Endothelial cell of umbilical vein (primary cell): ENCODE results near the gene FEM1C. TPM values are rescaled to one million over a fixed set of nuclear protein-coding genes. Genes with fewer than 3 reads are reported as not detected.

Source experiments
- Bru-seq: library from RNA; stranded (reverse); fragments of 400-500 nt; gene quantifications from one replicate; lab custom pipeline; 2021; lab: Mats Ljungman, UMichigan
- BruChase-seq, 2 experiments: library from RNA; stranded (reverse); fragments of 400-500 nt; gene quantifications; one replicate each; lab custom pipeline; 2021; lab: Mats Ljungman, UMichigan
- BruUV-seq: library from RNA; stranded (reverse); fragments of 400-500 nt; replicated peaks from 2 replicates; lab custom pipeline; 2021; lab: Mats Ljungman, UMichigan
- CTCF ChIA-PET: fragments of 300-600, 350-600 bp; sonication (Branson Sonifier 250); formaldehyde crosslinking; loops from one replicate; lab custom pipeline; 2021; ENCODE audit warnings: antibody characterized with exemption, inconsistent platforms; lab: Charles Lee
- POLR2A ChIA-PET: fragments of 300-600, 350-600 bp; sonication (Branson Sonifier 250); formaldehyde crosslinking; loops from one replicate; lab custom pipeline; 2021; ENCODE audit warnings: antibody characterized with exemption, inconsistent platforms; lab: Charles Lee
- DNase-seq: peaks from one replicate; pipeline ENCODE4 v3.0.0-alpha.2; 2011; ENCODE audit warnings: low read depth, low spot score
- FAIRE-seq: peaks from 2 replicates; lab custom pipeline; 2011; peaks lifted over from hg19 to GRCh38; lab: Jason Lieb, UNC
- H2AFZ ChIP-seq: 2 replicates; pipeline ENCODE4 v1.6.0; 2012; ENCODE audit warnings: low read depth, low read length, control low read depth, inconsistent platforms
- H3K27ac ChIP-seq: 2 replicates; pipeline ENCODE4 v1.5.1; 2011; ENCODE audit warnings: low read depth, mild to moderate bottlenecking, control low read depth, low read length, moderate library complexity; ENCODE audit not compliant: insufficient read depth
- H3K27me3 ChIP-seq, 2 experiments: 2 replicates each; pipeline versions ENCODE4 v1.6.0 to v1.6.1; 2011; ENCODE audit warnings: low read length in 2 of 2, mixed read lengths in 1 of 2; ENCODE audit not compliant: control insufficient read depth in 2 of 2, insufficient read depth in 2 of 2
- H3K36me3 ChIP-seq, 2 experiments: 2 replicates in 1 of 2; 3 replicates in 1 of 2; pipeline ENCODE4 v1.5.1; 2011; ENCODE audit warnings: low read length in 2 of 2, mild to moderate bottlenecking in 1 of 2, moderate library complexity in 1 of 2; ENCODE audit not compliant: control insufficient read depth in 2 of 2, insufficient read depth in 2 of 2; ENCODE audit errors: extremely low read depth in 1 of 2
- H3K4me1 ChIP-seq: 3 replicates; pipeline ENCODE4 v1.5.1; 2011; ENCODE audit warnings: mild to moderate bottlenecking, low read length; ENCODE audit not compliant: control insufficient read depth, insufficient read depth; ENCODE audit errors: extremely low read depth
- H3K4me2 ChIP-seq: 2 replicates; pipeline ENCODE4 v1.6.1; 2011; ENCODE audit warnings: low read length, control low read depth, mixed read lengths; ENCODE audit not compliant: insufficient read depth
- H3K4me3 ChIP-seq, 3 experiments: fragments of 200-600 bp in 1 of 3; sonication (generic), shearing (Covaris generic) in 1 of 3; replicated peaks in 1 of 3; 2 replicates each; pipeline ENCODE4 v1.5.1; 2011 to 2016; ENCODE audit warnings: control low read depth in 3 of 3, low read length in 3 of 3, mild to moderate bottlenecking in 2 of 3, inconsistent platforms in 1 of 3, low read depth in 1 of 3, moderate library complexity in 1 of 3; ENCODE audit not compliant: insufficient read depth in 1 of 3
- H3K79me2 ChIP-seq: 2 replicates; pipeline ENCODE4 v1.6.0; 2012; ENCODE audit warnings: low read length, inconsistent platforms; ENCODE audit not compliant: control insufficient read depth, insufficient read depth
- H3K9ac ChIP-seq: replicated peaks from 2 replicates; pipeline ENCODE3; 2011; ENCODE audit warnings: low read length, control low read depth; ENCODE audit not compliant: insufficient read depth; ENCODE audit errors: extremely low read depth
- H3K9me1 ChIP-seq: replicated peaks from 3 replicates; pipeline ENCODE4 v1.6.0; 2011; ENCODE audit warnings: mild to moderate bottlenecking, low read length; ENCODE audit not compliant: control insufficient read depth, insufficient read depth; ENCODE audit errors: extremely low read depth
- H3K9me3 ChIP-seq: replicated peaks from 2 replicates; pipeline ENCODE4 v1.5.1; 2012; ENCODE audit warnings: low read length, inconsistent platforms; ENCODE audit not compliant: control insufficient read depth, insufficient read depth
- H4K20me1 ChIP-seq: replicated peaks from 2 replicates; pipeline ENCODE3; 2011; ENCODE audit warnings: mild to moderate bottlenecking, low read length; ENCODE audit not compliant: control insufficient read depth, insufficient read depth; ENCODE audit errors: extremely low read depth
- CTCF ChIP-seq, 2 donors: IDR thresholded peaks; 1 replicate in 1 of 2; 2 replicates in 1 of 2; pipeline ENCODE4 v1.5.1; 2011; ENCODE audit warnings: low read length in 2 of 2, mild to moderate bottlenecking in 2 of 2, moderate library complexity in 2 of 2, control low read depth in 1 of 2, inconsistent platforms in 1 of 2, low read depth in 1 of 2; ENCODE audit not compliant: insufficient read depth in 1 of 2; ENCODE audit errors: extremely low read depth in 1 of 2
- EZH2 ChIP-seq: IDR thresholded peaks from 2 replicates; pipeline ENCODE4 v1.6.1; 2012; ENCODE audit warnings: borderline replicate concordance, low read depth, mild to moderate bottlenecking, moderate library complexity, low read length, inconsistent platforms; ENCODE audit not compliant: severe bottlenecking
- FOS ChIP-seq: IDR thresholded peaks from 2 replicates; pipeline ENCODE4 v1.6.1; 2011; ENCODE audit warnings: mild to moderate bottlenecking, low read length, moderate library complexity, borderline replicate concordance; ENCODE audit not compliant: insufficient read depth
- GATA2 ChIP-seq: IDR thresholded peaks from 2 replicates; pipeline ENCODE4 v1.7.0; 2011; ENCODE audit warnings: low read depth, mild to moderate bottlenecking, moderate library complexity, mixed read lengths, low read length; ENCODE audit not compliant: insufficient read length, insufficient read depth
- POLR2A ChIP-seq: IDR thresholded peaks from 2 replicates; pipeline ENCODE4 v1.6.1; 2012; ENCODE audit warnings: low read depth, mild to moderate bottlenecking, control low read depth, low read length
- POLR2AphosphoS5 ChIP-seq: IDR thresholded peaks from 2 replicates; pipeline ENCODE4 v1.6.1; 2012; ENCODE audit warnings: low read depth, mild to moderate bottlenecking, control low read depth, low read length, moderate library complexity; ENCODE audit not compliant: insufficient read depth
- dilution Hi-C: fragments of 300-500 bp; cut with MboI; formaldehyde crosslinking; loops from one replicate; pipeline ENCODE4 v1.15.0; 2019; ENCODE audit warnings: low sequenced_read_pairs; ENCODE audit not compliant: extremely low pct_ligation_motif_present
- intact Hi-C: fragments of 100-400 bp; cut with micrococcal nuclease; formaldehyde crosslinking; loops from one replicate; pipeline ENCODE4 v1.10.0; 2022
- long read RNA-seq: library from polyadenylated mRNA; stranded (forward); transcript quantifications from one replicate; pipeline ENCODE4 v2.0.0, GENCODE V29; 2021
- polyA minus RNA-seq, 3 experiments: library from RNA; depleted of rRNA, polyadenylated mRNA; stranded (reverse); fragments of >200 nt; gene quantifications; 1 replicate in 1 of 3; 2 replicates in 2 of 3; pipeline ENCODE4 v1.2.3, GENCODE V29; 2011
- polyA plus RNA-seq, 4 experiments: library from polyadenylated mRNA; depleted of rRNA in 3 of 4; stranded (reverse) in 3 of 4; unstranded in 1 of 4; fragments of >200 nt; gene quantifications; 2 replicates each; pipeline versions ENCODE4 v1.2.1 to v1.2.3, GENCODE V29; 2011 to 2012; ENCODE audit warnings: missing spikeins in 1 of 4
- total RNA-seq: library from RNA; stranded (reverse); gene quantifications from 2 replicates; pipeline ENCODE4 v1.2.3, GENCODE V29; 2021
- TF ChIP-seq, protein P1 (sequence below): IDR thresholded peaks from 2 replicates; pipeline ENCODE4 v1.6.1; 2011; ENCODE audit not compliant: insufficient read depth, insufficient read length

The FEM1C gene
- total RNA-seq: 16.0 and 16.7 TPM in 2 replicates
- polyA plus RNA-seq: 4.3 and 6.2 TPM in 2 replicates
- polyA plus RNA-seq (2011; cell fraction: cytosol; rRNA removed): 5.2 and 5.7 TPM in 2 replicates
- 12.3 and 12.9 TPM in 2 replicates for polyA plus RNA-seq (2011; cell fraction: nucleus; rRNA removed)
- 8.5 and 9.9 TPM in 2 replicates for polyA plus RNA-seq (2012)
- polyA minus RNA-seq: 17.7 and 18.8 TPM in 2 replicates
- polyA minus RNA-seq (2011; cell fraction: cytosol; rRNA and poly(A)+ RNA removed): 7.0 TPM
- 26.9 and 32.2 TPM in 2 replicates for polyA minus RNA-seq (2011; cell fraction: nucleus; rRNA and poly(A)+ RNA removed)
- Bru-seq, nascent RNA: percentile 98 among the genes with signal in this experiment
- percentile 74 among the genes with signal in this experiment for BruChase-seq, experiment 1, labeled RNA remaining after a 6-hour chase
- percentile 96 among the genes with signal in this experiment for BruChase-seq, experiment 2, labeled RNA remaining after a 2-hour chase
- long read RNA-seq, full-length matches to known transcripts: 25 of 27 reads
- long read RNA-seq, partial matches to known transcripts: 1 of 27 reads
- long read RNA-seq, other reads (novel, unspliced or antisense): 1 of 27 reads

GRCh38 chr5:115544436-115545350 lies at the start of gene FEM1C:
FEM1C (minus strand) TSS chr5:115544775; CDS start chr5:115543493, 1,282 bp downstream.
- no TSS peak for BruUV-seq
- Histone ChIP-seq H3K9ac (peak within 1 kb of the TSS; percentile 93), H3K4me3 (peak within 1 kb of the TSS; percentile 90 to 99 (median 97)), H3K79me2 (peaks cover 43% of the 10 kb centered on the region), H3K9me1 (no peaks in the 10 kb centered on the region), H2AFZ (peak within 1 kb of the TSS; percentile 35), H3K36me3 (peaks cover 0 to 2% of the 10 kb centered on the region in 2 experiments), H3K4me2 (peak within 1 kb of the TSS; percentile 99), H3K4me1 (peaks cover 25% of the 10 kb centered on the region), H3K27ac (peak within 1 kb of the TSS; percentile 89), H4K20me1 (peaks cover 26% of the 10 kb centered on the region), H3K9me3 (no peaks in the 10 kb centered on the region), H3K27me3 (no peaks in the 10 kb centered on the region)
- intact Hi-C loops: loop anchor here (1.0 to 5.0 kb wide), 10 partner anchors 14 to 298 kb away; partner anchors contain the start of genes AP3S1, ATG12 and TMED7
- dilution Hi-C loops: loop anchor here (25.0 kb wide), 1 partner anchor 232 kb away; no protein-coding TSS in a partner anchor
- ChIA-PET CTCF (interaction anchor here (0.8 to 5.5 kb wide), 13 partner anchors 10 to 235 kb away, joined by 3 to 45 read pairs (median 4); no protein-coding TSS in a partner anchor), POLR2A (interaction anchor here (0.7 to 2.1 kb wide), 8 partner anchors 10 to 234 kb away, joined by 3 to 10 read pairs (median 3); no protein-coding TSS in a partner anchor)
- FAIRE-seq: peak; percentile 76
- TF ChIP-seq POLR2A: peak; percentile 92
- peak; percentile 95 for TF ChIP-seq POLR2AphosphoS5
- TF ChIP-seq FOS: no peak
- TF ChIP-seq EZH2: no peak
- TF ChIP-seq GATA2: no peak
- TF ChIP-seq CTCF (IDR thresholded peaks at IDR 0.05; ENCODE audit: extremely low read depth in 1 of 2, insufficient read depth in 1 of 2, low read depth in 1 of 2, low read length in 2 of 2): no peak
- TF ChIP-seq, protein P1, sequence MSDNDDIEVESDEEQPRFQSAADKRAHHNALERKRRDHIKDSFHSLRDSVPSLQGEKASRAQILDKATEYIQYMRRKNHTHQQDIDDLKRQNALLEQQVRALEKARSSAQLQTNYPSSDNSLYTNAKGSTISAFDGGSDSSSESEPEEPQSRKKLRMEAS: no peak
- peak; percentile 98 for DNase-seq
